HUES6 (cell line): ENCODE measurements around the gene DAAM1.

ENCODE experiments used
- H3K27ac ChIP-seq: 2 replicates; pipeline ENCODE4 v1.7.0; 2013; ENCODE audit warnings: low read depth, mild to moderate bottlenecking, low read length, inconsistent platforms
- H3K27me3 ChIP-seq: 2 replicates; pipeline ENCODE4 v1.6.1; 2013; ENCODE audit warnings: low read length; ENCODE audit not compliant: control insufficient read depth, insufficient read depth
- H3K36me3 ChIP-seq: 2 replicates; pipeline ENCODE4 v1.6.1; 2013; ENCODE audit warnings: low read length; ENCODE audit not compliant: control insufficient read depth, insufficient read depth
- H3K4me1 ChIP-seq: 2 replicates; pipeline ENCODE4 v1.6.1; 2013; ENCODE audit warnings: low read length; ENCODE audit not compliant: control insufficient read depth, insufficient read depth
- H3K4me3 ChIP-seq: 2 replicates; pipeline ENCODE4 v1.5.1; 2013; ENCODE audit warnings: low read depth, low read length
- H3K9ac ChIP-seq: one replicate; pipeline ENCODE4 v1.6.1; 2013; ENCODE audit warnings: mild to moderate bottlenecking, low read length
- H3K9me3 ChIP-seq: 2 replicates; pipeline ENCODE4 v1.6.1; 2013; ENCODE audit warnings: low read depth, low read length; ENCODE audit not compliant: control insufficient read depth, insufficient read depth

DAAM1 gene

GRCh38 chr14:59221568-59221967 lies 33.1 kb downstream of the DAAM1 start:
- Histone ChIP-seq H3K27ac (no peak overlapping the region), H3K27me3 (no peaks in the 10 kb centered on the region), H3K36me3 (no peaks in the 10 kb centered on the region), H3K9me3 (no peaks in the 10 kb centered on the region), H3K4me1 (peaks cover 10% of the 10 kb centered on the region), H3K9ac (no peak overlapping the region), H3K4me3 (no peak overlapping the region)

- no peak overlapping the region for H3K9ac ChIP-seq
- peaks cover 10% of the 10 kb centered on the region for H3K4me1 ChIP-seq
- no peaks in the 10 kb centered on the region for H3K27me3 ChIP-seq
- no peaks in the 10 kb centered on the region for H3K9me3 ChIP-seq
- no peak overlapping the region for H3K27ac ChIP-seq
- H3K4me3 ChIP-seq, result no peak overlapping the region
- no peaks in the 10 kb centered on the region for H3K36me3 ChIP-seq
These were observed 35.9 kb downstream of the DAAM1 start for GRCh38 chr14:59224341-59224740.

- Histone ChIP-seq H3K27me3 (no peaks in the 10 kb centered on the region), H3K9ac (no peak overlapping the region), H3K27ac (no peak overlapping the region), H3K4me3 (no peak overlapping the region), H3K36me3 (no peaks in the 10 kb centered on the region), H3K9me3 (no peaks in the 10 kb centered on the region), H3K4me1 (peaks cover 10% of the 10 kb centered on the region)
These were observed 36.8 kb downstream of the DAAM1 start for GRCh38 chr14:59225281-59225680.

- Histone ChIP-seq H3K9me3 (no peaks in the 10 kb centered on the region), H3K27ac (no peak overlapping the region), H3K36me3 (no peaks in the 10 kb centered on the region), H3K27me3 (no peaks in the 10 kb centered on the region), H3K4me1 (no peaks in the 10 kb centered on the region), H3K9ac (no peak overlapping the region), H3K4me3 (no peak overlapping the region)
These were observed 40.0 kb downstream of the DAAM1 start for GRCh38 chr14:59228421-59228820.

GRCh38 chr14:59229653-59230406 lies 41.4 kb downstream of the DAAM1 start:
- Histone ChIP-seq H3K36me3 (no peaks in the 10 kb centered on the region), H3K4me3 (no peak overlapping the region), H3K27me3 (no peaks in the 10 kb centered on the region), H3K9me3 (no peaks in the 10 kb centered on the region), H3K4me1 (no peaks in the 10 kb centered on the region), H3K9ac (no peak overlapping the region), H3K27ac (no peak overlapping the region)

GRCh38 chr14:59236195-59236594 lies 47.7 kb downstream of the DAAM1 start:
- H3K36me3 ChIP-seq, result no peaks in the 10 kb centered on the region
- H3K9ac ChIP-seq, result no peak overlapping the region
- H3K4me1 ChIP-seq, result peaks cover 16% of the 10 kb centered on the region

GRCh38 chr14:59238216-59238615 lies 49.7 kb downstream of the DAAM1 start:
- H3K4me3 ChIP-seq, result no peak overlapping the region
- H3K36me3 ChIP-seq, result no peaks in the 10 kb centered on the region
- no peaks in the 10 kb centered on the region for H3K9me3 ChIP-seq
- no peak overlapping the region for H3K9ac ChIP-seq
- H3K27ac ChIP-seq, result no peak overlapping the region
- no peaks in the 10 kb centered on the region for H3K27me3 ChIP-seq
- H3K4me1 ChIP-seq, result peaks cover 16% of the 10 kb centered on the region

More at GRCh38 chr14:59236195-59236594, 47.7 kb downstream of the DAAM1 start:
- Histone ChIP-seq H3K27ac (no peak overlapping the region), H3K27me3 (no peaks in the 10 kb centered on the region), H3K4me3 (no peak overlapping the region), H3K9me3 (no peaks in the 10 kb centered on the region)

GRCh38 chr14:59239022-59239421 lies 50.6 kb downstream of the DAAM1 start:
- Histone ChIP-seq H3K4me3 (no peak overlapping the region), H3K27ac (no peak overlapping the region), H3K27me3 (no peaks in the 10 kb centered on the region), H3K9ac (no peak overlapping the region), H3K4me1 (peaks cover 16% of the 10 kb centered on the region), H3K9me3 (peaks cover 4% of the 10 kb centered on the region; the same call in 1 of the 2 replicates), H3K36me3 (no peaks in the 10 kb centered on the region)

GRCh38 chr14:59240356-59240755 lies 51.9 kb downstream of the DAAM1 start:
- H3K4me3 ChIP-seq, result no peak overlapping the region
- no peak overlapping the region for H3K9ac ChIP-seq
- H3K4me1 ChIP-seq, result peaks cover 21% of the 10 kb centered on the region
- H3K27ac ChIP-seq, result no peak overlapping the region
- no peaks in the 10 kb centered on the region for H3K27me3 ChIP-seq
- no peaks in the 10 kb centered on the region for H3K36me3 ChIP-seq
- H3K9me3 ChIP-seq, result peaks cover 4% of the 10 kb centered on the region; the same call in 1 of the 2 replicates

- Histone ChIP-seq H3K9me3 (peaks cover 4% of the 10 kb centered on the region; the same call in 1 of the 2 replicates), H3K36me3 (no peaks in the 10 kb centered on the region), H3K9ac (no peak overlapping the region), H3K4me3 (no peak overlapping the region), H3K27me3 (no peaks in the 10 kb centered on the region), H3K27ac (no peak overlapping the region), H3K4me1 (peaks cover 18% of the 10 kb centered on the region)
These were observed 52.7 kb downstream of the DAAM1 start for GRCh38 chr14:59241121-59241520.

GRCh38 chr14:59243174-59243573 lies 54.7 kb downstream of the DAAM1 start:
- Histone ChIP-seq H3K4me3 (no peak overlapping the region), H3K9me3 (peaks cover 4% of the 10 kb centered on the region; the same call in 1 of the 2 replicates), H3K27me3 (no peaks in the 10 kb centered on the region), H3K36me3 (no peaks in the 10 kb centered on the region), H3K4me1 (peaks cover 12% of the 10 kb centered on the region; the same call in 1 of the 2 replicates), H3K27ac (no peak overlapping the region), H3K9ac (no peak overlapping the region)
